Testis (tissue), 2 donors: ENCODE results near the gene TXNRD2.

Experiments used
- CTCF ChIP-seq, 3 experiments: fragments of 450-650 bp in 2 of 3; fragments of 200-600 bp in 1 of 3; sonication (generic) in 1 of 3; IDR thresholded peaks; one replicate each; pipeline ENCODE4 v1.5.1; 2016 to 2019; ENCODE audit warnings: antibody characterized with exemption in 3 of 3, mild to moderate bottlenecking in 2 of 3, moderate library complexity in 1 of 3
- POLR2A ChIP-seq: fragments of 450-650 bp; IDR thresholded peaks from one replicate; pipeline ENCODE4 v1.6.1; 2017; ENCODE audit warnings: antibody characterized with exemption, mild to moderate bottlenecking, moderate library complexity

- TF ChIP-seq CTCF (IDR thresholded peaks at IDR 0.05), result no peak
- TF ChIP-seq POLR2A, result no peak
These were observed 13.9 kb upstream of the TXNRD2 start for GRCh38 chr22:19955241-19956128.
